ENCODE data around the gene LIMK2.

Gene LIMK2

GRCh38 chr22:31248138-31248745 lies 36.1 kb downstream of the LIMK2 start:
- TF ChIP-seq EZH2phosphoT487 (IDR thresholded peaks at IDR 0.05; ENCODE audit: low read depth) = no peak
- TF ChIP-seq CTCF (IDR thresholded peaks at IDR 0.05; ENCODE audit: low read depth, low read length) = no peak
- Histone ChIP-seq H3K4me3 (ENCODE audit: low read length) (no peak overlapping the region), H3K79me2 (ENCODE audit: low read length) (peaks cover 5% of the 10 kb centered on the region; the same call in 1 of the 2 replicates), H3K4me2 (ENCODE audit: low read length) (no peak overlapping the region), H3K27ac (ENCODE audit: low read length) (no peak overlapping the region), H3K9ac (ENCODE audit: low read length) (no peak overlapping the region), H2AFZ (ENCODE audit: low read depth, low read length) (no peak overlapping the region), H3K36me3 (replicated peaks; ENCODE audit: low read depth, low read length) (peaks cover 18% of the 10 kb centered on the region), H3K9me3 (ENCODE audit: insufficient read depth, low read length) (no peaks in the 10 kb centered on the region), H3K27me3 (ENCODE audit: low read depth, low read length) (no peaks in the 10 kb centered on the region), H4K20me1 (ENCODE audit: insufficient read depth, low read length) (peaks cover 26% of the 10 kb centered on the region; the same call in 1 of the 2 replicates), H3K4me1 (ENCODE audit: low read length) (no peaks in the 10 kb centered on the region)

- no peak overlapping the region for H3K9ac ChIP-seq (ENCODE audit: low read length)
- no peaks in the 10 kb centered on the region for H3K27me3 ChIP-seq (ENCODE audit: low read depth, low read length)
- H3K36me3 ChIP-seq (replicated peaks; ENCODE audit: low read depth, low read length) = peaks cover 21% of the 10 kb centered on the region
- H3K4me1 ChIP-seq (ENCODE audit: low read length) = peaks cover 3% of the 10 kb centered on the region; the same call in 1 of the 2 replicates
- H3K4me3 ChIP-seq (ENCODE audit: low read length) = no peak overlapping the region
- H3K79me2 ChIP-seq (ENCODE audit: low read length) = 0 out of 2 replicates have a peak, but pooled peaks cover 5% of the 10 kb centered on the region
- H3K9me3 ChIP-seq (ENCODE audit: insufficient read depth, low read length) = no peaks in the 10 kb centered on the region
- H3K27ac ChIP-seq (ENCODE audit: low read length) = no peak overlapping the region
- TF ChIP-seq CTCF (IDR thresholded peaks at IDR 0.05; ENCODE audit: low read depth, low read length) (no peak), EZH2phosphoT487 (IDR thresholded peaks at IDR 0.05; ENCODE audit: low read depth) (no peak)
- no peak overlapping the region for H3K4me2 ChIP-seq (ENCODE audit: low read length)
- peaks cover 30% of the 10 kb centered on the region for H4K20me1 ChIP-seq (ENCODE audit: insufficient read depth, low read length)
- no peak overlapping the region for H2AFZ ChIP-seq (ENCODE audit: low read depth, low read length)
Measured at GRCh38 chr22:31248965-31249958, 37.2 kb downstream of the LIMK2 start.

- Histone ChIP-seq H3K4me2 (ENCODE audit: low read length) (no peak overlapping the region), H3K27me3 (ENCODE audit: low read depth, low read length) (no peaks in the 10 kb centered on the region), H3K9me3 (ENCODE audit: insufficient read depth, low read length) (no peaks in the 10 kb centered on the region), H3K9ac (ENCODE audit: low read length) (no peak overlapping the region), H2AFZ (ENCODE audit: low read depth, low read length) (no peak overlapping the region), H3K4me3 (ENCODE audit: low read length) (no peak overlapping the region), H3K36me3 (replicated peaks; ENCODE audit: low read depth, low read length) (peaks cover 21% of the 10 kb centered on the region), H3K27ac (ENCODE audit: low read length) (no peak overlapping the region), H3K79me2 (ENCODE audit: low read length) (no peaks in the 10 kb centered on the region), H4K20me1 (ENCODE audit: insufficient read depth, low read length) (peaks cover 39% of the 10 kb centered on the region), H3K4me1 (ENCODE audit: low read length) (peaks cover 13% of the 10 kb centered on the region)
- TF ChIP-seq EZH2phosphoT487 (IDR thresholded peaks at IDR 0.05; ENCODE audit: low read depth) (no peak), CTCF (IDR thresholded peaks at IDR 0.05; ENCODE audit: low read depth, low read length) (no peak)
Measured at GRCh38 chr22:31250740-31251600, 38.9 kb downstream of the LIMK2 start.
